Uterus (tissue), 4 donors: ENCODE measurements around the gene ADGRL3. TPM values are rescaled to one million over a fixed set of nuclear protein-coding genes. Genes with fewer than 3 reads are reported as not detected.

ENCODE experiments used
- DNase-seq, 2 donors: peaks; one replicate each; pipeline ENCODE4 v3.0.0-alpha.2; 2019 to 2020
- H3K27ac ChIP-seq, 2 donors: fragments of 200-600 bp; sonication (generic); 1 replicate in 1 of 2; 2 replicates in 1 of 2; pipeline ENCODE4 v1.5.1; 2016 to 2018
- H3K27me3 ChIP-seq, 2 donors: fragments of 200-600 bp; sonication (generic); one replicate each; pipeline ENCODE4 v1.5.1; 2018 to 2019; ENCODE audit warnings: control low read depth in 1 of 2
- H3K36me3 ChIP-seq, 2 donors: fragments of 200-600 bp; sonication (generic); one replicate each; pipeline ENCODE4 v1.5.1; 2019; ENCODE audit warnings: control low read depth in 1 of 2
- H3K4me1 ChIP-seq, 2 donors: fragments of 200-600 bp; sonication (generic); one replicate each; pipeline ENCODE4 v1.5.1; 2018 to 2019; ENCODE audit warnings: control low read depth in 1 of 2
- H3K4me3 ChIP-seq, 2 donors: fragments of 200-600 bp; sonication (generic); 1 replicate in 1 of 2; 2 replicates in 1 of 2; pipeline ENCODE4 v1.5.1; 2018 to 2019; ENCODE audit warnings: mild to moderate bottlenecking in 1 of 2
- H3K9me3 ChIP-seq, 2 donors: fragments of 200-600 bp; sonication (generic); one replicate each; pipeline ENCODE4 v1.5.1; 2019; ENCODE audit warnings: control low read depth in 1 of 2
- POLR2A ChIP-seq, 2 donors: fragments of 450-650 bp; IDR thresholded peaks; one replicate each; pipeline ENCODE4 v1.6.1; 2016; ENCODE audit warnings: antibody characterized with exemption in 2 of 2, mild to moderate bottlenecking in 1 of 2, moderate library complexity in 1 of 2
- intact Hi-C: fragments of 100-400 bp; cut with DNase I; formaldehyde crosslinking; loops from one replicate; pipeline ENCODE4 v1.15.1; 2023; ENCODE audit warnings: low total_unique reads
- total RNA-seq, 4 donors: library from RNA; depleted of rRNA in 3 of 4; stranded (reverse); fragments of >200 nt in 3 of 4; gene quantifications; one replicate each; pipeline versions ENCODE4 v1.1.0 to v1.2.4, GENCODE V29; 2014 to 2023
- TF ChIP-seq, protein P1 (sequence below), 4 experiments: fragments of 200-600 bp in 2 of 4; fragments of 450-650 bp in 2 of 4; sonication (generic) in 2 of 4; IDR thresholded peaks; one replicate each; pipeline ENCODE4 v1.5.1; 2016 to 2019; ENCODE audit warnings: antibody characterized with exemption in 4 of 4, mild to moderate bottlenecking in 2 of 4, moderate library complexity in 1 of 4
- donor health status: DM: yes; HTN: yes; CAD: no.

ADGRL3 gene
- total RNA-seq, 4 donors from 2014 or later, result 31.5 to 411 (median 74.3) TPM

DNA sequence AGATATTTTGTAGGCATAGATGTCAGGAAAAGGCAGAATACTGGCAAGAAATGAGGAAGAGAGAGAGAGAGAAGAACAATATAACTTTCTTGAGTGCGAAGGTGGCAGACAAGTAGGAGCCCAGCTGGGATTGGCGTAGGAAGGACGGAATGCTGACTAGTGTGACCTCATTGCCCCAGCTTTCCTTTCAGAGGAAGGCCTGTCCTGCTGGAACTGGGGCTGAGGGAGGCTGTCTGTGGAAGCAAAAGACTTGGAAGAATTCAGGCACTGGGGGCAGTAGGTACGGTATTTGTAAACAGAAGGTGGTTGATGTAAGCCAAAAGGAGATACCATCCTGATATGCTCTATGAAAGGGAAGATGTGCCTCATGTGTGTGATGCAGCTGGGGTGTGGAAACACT, 818.4 kb downstream of the ADGRL3 start:
- H3K36me3 ChIP-seq, result no peaks in the 10 kb centered on the region
- no peaks in the 10 kb centered on the region for H3K4me1 ChIP-seq
- TF ChIP-seq POLR2A (IDR thresholded peaks at IDR 0.05), result no peak
- TF ChIP-seq, protein P1, sequence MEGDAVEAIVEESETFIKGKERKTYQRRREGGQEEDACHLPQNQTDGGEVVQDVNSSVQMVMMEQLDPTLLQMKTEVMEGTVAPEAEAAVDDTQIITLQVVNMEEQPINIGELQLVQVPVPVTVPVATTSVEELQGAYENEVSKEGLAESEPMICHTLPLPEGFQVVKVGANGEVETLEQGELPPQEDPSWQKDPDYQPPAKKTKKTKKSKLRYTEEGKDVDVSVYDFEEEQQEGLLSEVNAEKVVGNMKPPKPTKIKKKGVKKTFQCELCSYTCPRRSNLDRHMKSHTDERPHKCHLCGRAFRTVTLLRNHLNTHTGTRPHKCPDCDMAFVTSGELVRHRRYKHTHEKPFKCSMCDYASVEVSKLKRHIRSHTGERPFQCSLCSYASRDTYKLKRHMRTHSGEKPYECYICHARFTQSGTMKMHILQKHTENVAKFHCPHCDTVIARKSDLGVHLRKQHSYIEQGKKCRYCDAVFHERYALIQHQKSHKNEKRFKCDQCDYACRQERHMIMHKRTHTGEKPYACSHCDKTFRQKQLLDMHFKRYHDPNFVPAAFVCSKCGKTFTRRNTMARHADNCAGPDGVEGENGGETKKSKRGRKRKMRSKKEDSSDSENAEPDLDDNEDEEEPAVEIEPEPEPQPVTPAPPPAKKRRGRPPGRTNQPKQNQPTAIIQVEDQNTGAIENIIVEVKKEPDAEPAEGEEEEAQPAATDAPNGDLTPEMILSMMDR (IDR thresholded peaks at IDR 0.05), result no peak
- no peak overlapping the region for H3K4me3 ChIP-seq
- H3K27ac ChIP-seq, result no peak overlapping the region
- DNase-seq, result no peak
- H3K27me3 ChIP-seq, result no peaks in the 10 kb centered on the region
- no peaks in the 10 kb centered on the region for H3K9me3 ChIP-seq
- intact Hi-C loops, result no loop called here

DNA sequence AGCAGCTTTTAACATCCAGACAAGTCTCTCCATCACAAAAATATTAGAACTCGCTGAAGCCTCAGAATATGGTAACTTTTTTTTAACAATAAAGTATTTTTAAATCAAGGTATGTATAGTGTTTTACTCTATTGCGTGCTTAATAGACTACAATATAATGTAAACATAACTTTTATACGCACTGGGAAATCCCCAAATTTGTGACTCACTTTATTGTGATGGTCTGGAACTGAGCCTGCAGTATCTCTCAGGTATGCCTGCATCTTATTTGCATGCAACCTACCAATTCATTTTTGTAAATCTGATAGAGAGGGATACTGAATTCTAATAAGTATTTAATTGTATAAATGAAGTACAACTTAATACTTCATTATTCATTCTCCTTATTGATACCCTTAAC, 823.5 kb downstream of the ADGRL3 start:
- no peak for DNase-seq
- TF ChIP-seq POLR2A (IDR thresholded peaks at IDR 0.05), result no peak
- TF ChIP-seq, protein P1 (IDR thresholded peaks at IDR 0.05), result no peak
- Histone ChIP-seq H3K27ac (no peak overlapping the region), H3K4me3 (no peak overlapping the region), H3K9me3 (no peaks in the 10 kb centered on the region), H3K36me3 (no peaks in the 10 kb centered on the region), H3K27me3 (no peaks in the 10 kb centered on the region), H3K4me1 (no peaks in the 10 kb centered on the region)
- intact Hi-C loops, result no loop called here

DNA sequence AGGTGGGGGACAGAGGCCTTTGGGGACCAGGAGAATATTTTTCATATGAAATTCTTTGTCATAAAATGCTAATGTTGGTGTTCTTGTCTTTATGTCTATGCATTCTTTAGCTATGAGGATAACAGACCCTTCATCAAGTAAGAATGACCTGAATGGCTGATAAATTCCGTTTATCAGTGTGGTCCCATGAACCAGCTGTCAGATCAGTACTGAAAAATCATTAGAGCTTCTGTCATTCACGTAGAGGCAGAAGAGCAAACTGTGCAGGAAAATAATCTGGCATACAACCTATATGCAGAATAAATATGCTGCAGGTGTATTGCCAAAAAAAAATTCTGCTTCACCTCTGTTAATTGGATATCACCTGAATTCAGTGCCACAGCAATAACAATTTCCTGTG, 828.6 kb downstream of the ADGRL3 start:
- no peaks in the 10 kb centered on the region for H3K9me3 ChIP-seq
- intact Hi-C loops, result no loop called here
- no peak overlapping the region for H3K27ac ChIP-seq
- H3K27me3 ChIP-seq, result no peaks in the 10 kb centered on the region
- DNase-seq, result no peak
- H3K36me3 ChIP-seq, result no peaks in the 10 kb centered on the region
- no peak for TF ChIP-seq POLR2A (IDR thresholded peaks at IDR 0.05)
- TF ChIP-seq, protein P1 (IDR thresholded peaks at IDR 0.05), result no peak
- no peaks in the 10 kb centered on the region for H3K4me1 ChIP-seq
- H3K4me3 ChIP-seq, result no peak overlapping the region

DNA sequence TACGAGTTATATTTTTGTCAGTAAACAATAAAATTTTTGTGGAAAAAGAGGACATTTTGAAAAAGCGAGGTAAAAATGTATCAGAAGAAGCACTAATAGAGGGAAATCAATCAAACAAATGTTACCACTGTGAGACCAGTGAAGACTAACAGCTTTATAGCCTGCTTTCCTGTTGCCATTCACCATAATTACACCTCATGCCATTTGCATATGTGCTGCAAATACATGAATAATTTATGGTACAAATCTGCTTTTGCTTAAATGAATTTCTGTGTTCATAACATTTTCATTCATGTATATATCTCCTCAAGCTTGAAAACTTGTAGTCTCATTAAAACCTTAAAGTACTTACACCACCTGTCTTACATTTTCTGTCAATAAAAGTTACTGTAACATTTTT, 830.8 kb downstream of the ADGRL3 start:
- intact Hi-C loops, result no loop called here
- no peak for DNase-seq
- Histone ChIP-seq H3K9me3 (no peaks in the 10 kb centered on the region), H3K27ac (no peak overlapping the region), H3K4me3 (no peak overlapping the region), H3K36me3 (no peaks in the 10 kb centered on the region), H3K27me3 (no peaks in the 10 kb centered on the region), H3K4me1 (no peaks in the 10 kb centered on the region)
- TF ChIP-seq POLR2A (IDR thresholded peaks at IDR 0.05), result no peak
- TF ChIP-seq, protein P1 (IDR thresholded peaks at IDR 0.05), result no peak

DNA sequence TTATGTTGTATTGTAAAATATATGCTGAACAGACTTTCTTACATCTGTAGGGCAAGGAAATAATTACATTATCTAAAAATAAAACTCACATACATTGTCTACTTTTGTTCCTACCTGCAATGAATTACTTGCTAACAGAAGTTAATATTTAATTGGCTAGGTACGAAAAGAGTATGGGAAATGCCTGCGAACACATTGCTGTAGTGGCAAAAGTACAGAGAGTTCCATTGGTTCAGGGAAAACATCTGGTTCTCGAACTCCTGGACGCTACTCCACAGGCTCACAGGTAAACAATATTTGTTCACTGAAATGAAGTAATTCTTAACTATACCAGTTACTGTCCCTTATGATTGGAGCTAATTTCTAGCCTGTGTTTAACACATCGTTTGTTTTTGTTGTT, 837.4 kb downstream of the ADGRL3 start:
- Histone ChIP-seq H3K9me3 (no peaks in the 10 kb centered on the region), H3K4me3 (no peak overlapping the region), H3K27ac (no peak overlapping the region), H3K4me1 (no peaks in the 10 kb centered on the region), H3K36me3 (no peaks in the 10 kb centered on the region), H3K27me3 (no peaks in the 10 kb centered on the region)
- no peak for TF ChIP-seq POLR2A (IDR thresholded peaks at IDR 0.05)
- TF ChIP-seq, protein P1 (IDR thresholded peaks at IDR 0.05), result no peak
- DNase-seq, result no peak
- intact Hi-C loops, result no loop called here
